Osteoblast (primary cell): ENCODE results near the gene IRF4. TPM values are rescaled to one million over a fixed set of nuclear protein-coding genes. Genes with fewer than 3 reads are reported as not detected.

Experiments used
- DNase-seq: peaks from one replicate; pipeline ENCODE4 v3.0.0; 2011; ENCODE audit warnings: low spot score, mixed read lengths; ENCODE audit not compliant: insufficient read length; ENCODE audit errors: missing footprints
- H2AFZ ChIP-seq: 2 replicates; pipeline ENCODE4 v1.6.0; 2011; ENCODE audit warnings: mild to moderate bottlenecking, low read length
- H3K27ac ChIP-seq: 2 replicates; pipeline ENCODE4 v1.5.1; 2011; ENCODE audit warnings: mild to moderate bottlenecking, low read depth, low read length, moderate library complexity
- H3K27me3 ChIP-seq: 2 replicates; pipeline ENCODE4 v1.6.0; 2012; ENCODE audit warnings: mild to moderate bottlenecking, control low read depth, inconsistent platforms, low read length, moderate library complexity; ENCODE audit not compliant: insufficient read depth
- H3K36me3 ChIP-seq: 2 replicates; pipeline ENCODE4 v1.5.1; 2011; ENCODE audit warnings: mild to moderate bottlenecking, low read length, control low read depth, moderate library complexity; ENCODE audit not compliant: insufficient read depth
- H3K4me1 ChIP-seq: 2 replicates; pipeline ENCODE4 v1.5.1; 2011; ENCODE audit warnings: mild to moderate bottlenecking, low read length, control low read depth, moderate library complexity; ENCODE audit not compliant: insufficient read depth
- H3K4me2 ChIP-seq: 2 replicates; pipeline ENCODE4 v1.6.0; 2011; ENCODE audit warnings: mild to moderate bottlenecking, low read length; ENCODE audit not compliant: insufficient read depth
- H3K4me3 ChIP-seq: fragments of 200-600 bp; sonication (generic); 3 replicates; pipeline ENCODE4 v1.5.1; 2012; ENCODE audit warnings: mild to moderate bottlenecking, low read length, inconsistent platforms; ENCODE audit not compliant: insufficient read depth
- H3K79me2 ChIP-seq: 2 replicates; pipeline ENCODE4 v1.6.0; 2012; ENCODE audit warnings: mild to moderate bottlenecking, low read length, control low read depth, inconsistent platforms; ENCODE audit not compliant: insufficient read depth
- H3K9me3 ChIP-seq: 2 replicates; pipeline ENCODE4 v1.5.1; 2011; ENCODE audit warnings: low read depth, low read length, control low read depth
- H4K20me1 ChIP-seq: 2 replicates; pipeline ENCODE4 v1.6.0; 2012; ENCODE audit warnings: mild to moderate bottlenecking, low read length, control low read depth; ENCODE audit not compliant: insufficient read depth
- total RNA-seq: library from RNA; depleted of rRNA; stranded (reverse); fragments of >200 nt; gene quantifications from 2 replicates; pipeline ENCODE4 v1.2.3, GENCODE V29; 2012
- TF ChIP-seq, protein P1 (sequence below): IDR thresholded peaks from 2 replicates; pipeline ENCODE4 v1.5.1; 2011; ENCODE audit warnings: mild to moderate bottlenecking, low read depth, low read length, moderate library complexity; ENCODE audit errors: extremely low read depth

The IRF4 gene
- total RNA-seq, 1 donor, result under 0.01 TPM

DNA sequence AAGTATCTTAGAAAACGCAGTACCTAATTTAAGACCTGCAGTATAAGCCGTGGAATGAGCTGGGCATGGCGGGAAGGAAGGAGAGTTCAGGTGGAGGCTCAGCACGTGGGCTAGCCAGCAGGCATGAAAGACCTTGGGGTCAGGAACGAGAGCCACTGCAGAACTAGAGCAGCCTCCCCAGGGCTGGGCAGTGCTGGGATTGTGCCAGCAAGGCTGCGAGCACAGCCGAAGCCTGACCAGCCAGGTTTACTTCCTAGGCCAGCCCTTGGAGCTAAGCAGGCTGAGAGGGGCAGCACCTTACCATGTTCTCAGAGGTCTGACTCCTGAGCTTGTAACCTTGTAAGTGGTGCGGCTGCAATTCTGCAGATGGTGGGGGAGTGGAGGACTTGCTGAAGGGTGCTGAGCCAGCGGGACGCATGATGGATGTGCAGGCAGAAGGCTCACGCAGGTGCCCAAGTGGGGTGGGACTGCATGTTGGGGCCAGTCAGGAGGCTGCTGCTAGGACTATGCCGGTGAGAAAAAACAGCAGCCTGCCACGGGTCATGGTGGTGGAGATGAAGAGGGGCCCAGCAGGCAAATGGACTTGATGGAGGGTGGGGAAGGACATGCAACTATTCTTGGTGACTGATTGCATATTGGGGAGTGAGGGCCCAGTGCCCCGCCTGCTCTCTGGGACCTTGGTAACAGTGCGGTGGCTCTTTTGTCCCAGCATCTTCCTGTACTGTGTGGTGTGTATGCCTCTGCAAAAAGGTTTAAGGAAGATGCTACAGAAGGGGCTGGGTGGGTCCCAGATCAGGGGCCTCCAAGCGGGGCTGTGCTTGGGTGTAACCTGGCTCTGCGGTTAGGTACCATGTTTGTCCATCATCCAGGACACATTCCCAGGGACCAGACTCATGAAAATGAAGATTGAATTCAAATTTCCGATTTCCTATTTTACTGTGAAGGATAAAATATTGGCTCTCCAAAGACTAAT is 37.6 kb upstream of the IRF4 start:
- TF ChIP-seq, protein P1, sequence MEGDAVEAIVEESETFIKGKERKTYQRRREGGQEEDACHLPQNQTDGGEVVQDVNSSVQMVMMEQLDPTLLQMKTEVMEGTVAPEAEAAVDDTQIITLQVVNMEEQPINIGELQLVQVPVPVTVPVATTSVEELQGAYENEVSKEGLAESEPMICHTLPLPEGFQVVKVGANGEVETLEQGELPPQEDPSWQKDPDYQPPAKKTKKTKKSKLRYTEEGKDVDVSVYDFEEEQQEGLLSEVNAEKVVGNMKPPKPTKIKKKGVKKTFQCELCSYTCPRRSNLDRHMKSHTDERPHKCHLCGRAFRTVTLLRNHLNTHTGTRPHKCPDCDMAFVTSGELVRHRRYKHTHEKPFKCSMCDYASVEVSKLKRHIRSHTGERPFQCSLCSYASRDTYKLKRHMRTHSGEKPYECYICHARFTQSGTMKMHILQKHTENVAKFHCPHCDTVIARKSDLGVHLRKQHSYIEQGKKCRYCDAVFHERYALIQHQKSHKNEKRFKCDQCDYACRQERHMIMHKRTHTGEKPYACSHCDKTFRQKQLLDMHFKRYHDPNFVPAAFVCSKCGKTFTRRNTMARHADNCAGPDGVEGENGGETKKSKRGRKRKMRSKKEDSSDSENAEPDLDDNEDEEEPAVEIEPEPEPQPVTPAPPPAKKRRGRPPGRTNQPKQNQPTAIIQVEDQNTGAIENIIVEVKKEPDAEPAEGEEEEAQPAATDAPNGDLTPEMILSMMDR, result no peak
- Histone ChIP-seq H3K79me2 (no peaks in the 10 kb centered on the region), H3K27me3 (no peaks in the 10 kb centered on the region), H3K4me1 (no peaks in the 10 kb centered on the region), H3K36me3 (no peaks in the 10 kb centered on the region), H3K4me3 (no peak overlapping the region), H3K4me2 (no peak overlapping the region), H3K27ac (no peak overlapping the region), H3K9me3 (no peaks in the 10 kb centered on the region), H2AFZ (no peak overlapping the region), H4K20me1 (peaks cover 2% of the 10 kb centered on the region)
- DNase-seq, result no peak

DNA sequence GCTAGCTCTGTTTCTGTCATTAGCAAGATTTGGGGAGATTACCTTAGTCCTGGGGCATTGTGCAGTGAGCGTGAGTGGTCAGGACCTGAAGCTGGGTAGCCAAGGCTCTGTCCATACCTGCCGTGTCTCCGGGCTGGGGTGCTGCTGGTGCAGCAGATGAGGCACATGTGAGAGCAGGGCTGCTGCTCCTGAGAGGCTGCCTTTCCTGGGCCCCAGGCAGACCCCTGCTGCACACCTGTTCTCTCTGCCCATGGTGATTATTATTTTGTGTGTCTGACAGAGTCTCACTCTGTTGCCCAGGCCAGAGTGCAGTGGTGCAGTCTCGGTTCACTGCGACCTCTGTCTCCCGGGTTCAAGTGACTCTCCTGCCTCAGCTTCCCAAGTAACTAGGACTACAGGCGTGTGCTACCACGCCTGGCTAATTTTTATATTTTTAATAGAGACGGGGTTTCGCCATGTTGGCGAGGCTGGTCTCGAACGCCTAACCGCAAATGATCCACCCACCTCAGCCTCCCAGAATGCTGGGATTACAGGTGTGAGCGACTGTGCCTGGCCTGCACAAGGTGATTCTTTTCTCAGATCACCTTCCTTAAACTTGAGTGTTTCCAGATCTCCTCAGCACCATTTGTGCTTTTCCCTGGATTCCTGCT is 36.8 kb upstream of the IRF4 start:
- no peak overlapping the region for H3K4me3 ChIP-seq
- no peaks in the 10 kb centered on the region for H3K36me3 ChIP-seq
- no peak overlapping the region for H2AFZ ChIP-seq
- H3K4me2 ChIP-seq, result no peak overlapping the region
- no peak overlapping the region for H3K27ac ChIP-seq
- H3K27me3 ChIP-seq, result no peaks in the 10 kb centered on the region
- TF ChIP-seq, protein P1, result no peak
- H4K20me1 ChIP-seq, result peaks cover 2% of the 10 kb centered on the region
- H3K79me2 ChIP-seq, result no peaks in the 10 kb centered on the region
- no peak for DNase-seq
- H3K4me1 ChIP-seq, result no peaks in the 10 kb centered on the region
- no peaks in the 10 kb centered on the region for H3K9me3 ChIP-seq

DNA sequence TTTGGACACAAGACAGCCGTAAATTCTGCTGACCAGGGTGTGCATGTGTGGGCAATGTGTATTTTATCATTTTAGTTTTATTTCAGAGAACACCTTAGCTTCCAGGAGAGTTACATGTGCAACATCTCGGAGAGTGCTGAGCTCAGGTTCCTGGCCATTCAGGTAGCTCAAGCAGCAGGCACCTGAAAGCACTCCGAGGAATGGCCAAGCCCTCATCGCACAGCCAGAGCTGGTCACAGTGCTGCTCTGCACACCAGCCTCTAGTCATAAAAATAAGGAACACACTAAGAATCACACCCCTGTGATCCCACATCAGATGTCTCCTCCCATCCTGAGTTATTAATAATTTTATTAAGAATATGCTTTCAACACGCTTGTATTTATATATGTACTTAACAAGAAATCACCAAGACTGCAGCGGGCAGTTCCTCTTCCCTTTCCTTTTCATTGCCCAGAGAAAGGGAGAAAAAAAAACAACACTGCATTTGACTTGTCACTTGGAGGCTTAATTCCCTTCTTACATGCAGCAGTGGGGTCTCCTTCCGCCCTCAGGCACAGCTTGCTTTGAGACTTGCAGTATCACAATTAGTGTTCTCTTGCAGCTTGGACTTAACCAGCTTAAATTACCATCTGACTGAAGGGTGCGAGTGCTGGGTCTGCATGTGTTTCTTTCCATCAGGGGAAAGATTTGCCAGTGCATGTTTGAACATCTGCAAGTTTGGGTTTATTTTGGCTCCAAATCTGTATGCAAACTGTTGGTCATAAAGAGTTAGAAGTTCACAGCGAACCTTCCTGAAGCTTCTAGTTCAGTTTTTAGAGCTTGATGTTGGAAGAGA is 36.0 kb upstream of the IRF4 start:
- H3K27me3 ChIP-seq, result no peaks in the 10 kb centered on the region
- H3K4me1 ChIP-seq, result no peaks in the 10 kb centered on the region
- H3K4me2 ChIP-seq, result no peak overlapping the region
- H3K4me3 ChIP-seq, result no peak overlapping the region
- no peaks in the 10 kb centered on the region for H3K9me3 ChIP-seq
- H2AFZ ChIP-seq, result no peak overlapping the region
- no peaks in the 10 kb centered on the region for H3K36me3 ChIP-seq
- DNase-seq, result no peak
- TF ChIP-seq, protein P1, result no peak
- no peaks in the 10 kb centered on the region for H3K79me2 ChIP-seq
- no peak overlapping the region for H3K27ac ChIP-seq
- peaks cover 2% of the 10 kb centered on the region for H4K20me1 ChIP-seq
